ENCODE measurements around the gene NEURL3.
A peak's percentile ranks its signal among the peaks of the same experiment; 100 is the strongest.

The NEURL3 gene

GRCh38 chr2:96527286-96528005, 22.3 kb upstream of the NEURL3 start:
- peak; percentile 47 for DNase-seq

DNA sequence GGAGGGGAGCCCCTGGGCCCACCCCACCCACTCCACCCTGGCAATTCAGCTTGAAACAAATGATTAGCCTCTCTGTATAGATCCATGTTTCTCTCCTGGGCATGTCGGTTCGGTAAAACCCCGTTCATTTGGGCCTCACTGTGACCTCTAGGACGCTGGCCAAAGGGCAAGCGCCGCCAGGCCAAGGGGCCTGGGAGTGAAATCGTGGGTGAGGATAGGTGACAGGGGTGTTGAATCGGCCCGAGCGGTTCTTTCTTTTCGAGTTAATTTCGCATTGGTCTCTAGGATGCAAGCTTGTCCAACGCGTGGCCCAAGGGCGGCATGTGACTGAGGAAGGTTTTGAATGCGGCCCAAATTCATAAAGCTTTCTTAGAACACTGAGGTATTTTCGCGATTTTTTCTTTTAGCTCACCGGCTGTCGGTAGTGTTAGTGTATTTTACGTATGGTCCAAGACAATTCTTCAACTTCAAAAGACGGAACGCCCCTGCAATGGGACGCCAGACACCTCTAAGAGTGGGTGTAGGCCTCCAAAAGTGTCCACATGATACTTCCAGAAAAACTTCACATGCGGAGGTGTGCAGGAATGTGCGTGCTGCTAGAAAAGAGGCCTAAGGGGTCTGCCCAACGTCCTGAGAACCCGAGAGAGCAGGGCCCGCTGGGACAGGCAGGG, 21.6 kb upstream of the NEURL3 start:
- no peak for DNase-seq

DNA sequence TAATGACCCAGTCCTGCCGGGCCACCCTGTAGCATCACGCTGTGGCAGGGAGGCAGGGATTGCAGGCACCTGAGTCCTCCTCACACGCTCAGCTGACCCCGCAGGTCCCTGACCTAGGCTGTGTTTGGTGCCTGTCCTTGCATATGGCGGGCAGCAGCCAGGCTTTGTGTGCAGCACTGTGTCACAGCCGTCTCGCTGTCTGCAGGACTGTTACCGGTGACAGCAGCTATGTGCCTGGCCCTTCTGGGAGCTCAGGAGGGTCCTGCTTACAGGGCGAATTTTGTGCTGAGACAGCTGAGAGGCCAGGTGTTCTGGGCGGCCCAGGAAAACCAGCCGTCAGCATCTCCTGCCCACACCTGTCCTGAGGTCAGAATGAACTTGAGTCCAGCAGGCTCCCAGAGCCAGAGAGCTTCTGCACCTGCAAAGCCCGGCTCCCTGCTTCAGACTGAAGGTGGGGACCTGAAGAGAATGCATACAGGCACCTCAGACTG, 21.0 kb upstream of the NEURL3 start:
- no peak for DNase-seq

- DNase-seq = no peak
These were observed 20.0 kb upstream of the NEURL3 start for GRCh38 chr2:96525211-96525507.

GRCh38 chr2:96524482-96525210, 19.5 kb upstream of the NEURL3 start:
- no peak for DNase-seq

- DNase-seq = peak; percentile 38
These were observed 18.7 kb upstream of the NEURL3 start for GRCh38 chr2:96523659-96524481.

- no peak for DNase-seq
These were observed 17.4 kb upstream of the NEURL3 start for GRCh38 chr2:96522304-96523203.

DNA sequence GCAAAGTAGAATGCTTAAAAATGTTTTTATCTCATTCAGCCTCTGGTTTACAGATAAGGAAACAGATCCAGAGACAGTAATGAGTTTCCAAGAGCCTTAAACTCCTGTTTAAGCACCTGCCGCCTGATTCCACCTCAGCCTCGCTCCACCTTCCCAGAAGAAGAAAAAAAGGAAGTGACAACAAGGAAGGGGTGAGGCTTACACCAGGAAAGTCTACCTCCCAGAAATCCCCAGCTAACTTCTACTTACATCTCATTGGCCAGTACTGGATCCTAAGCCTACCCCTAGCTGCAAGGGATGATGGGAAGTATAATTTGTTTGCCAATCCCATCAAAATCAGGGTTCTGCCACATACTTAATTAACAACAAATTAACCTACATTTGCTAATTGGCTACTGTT, 16.1 kb upstream of the NEURL3 start:
- DNase-seq = no peak

DNA sequence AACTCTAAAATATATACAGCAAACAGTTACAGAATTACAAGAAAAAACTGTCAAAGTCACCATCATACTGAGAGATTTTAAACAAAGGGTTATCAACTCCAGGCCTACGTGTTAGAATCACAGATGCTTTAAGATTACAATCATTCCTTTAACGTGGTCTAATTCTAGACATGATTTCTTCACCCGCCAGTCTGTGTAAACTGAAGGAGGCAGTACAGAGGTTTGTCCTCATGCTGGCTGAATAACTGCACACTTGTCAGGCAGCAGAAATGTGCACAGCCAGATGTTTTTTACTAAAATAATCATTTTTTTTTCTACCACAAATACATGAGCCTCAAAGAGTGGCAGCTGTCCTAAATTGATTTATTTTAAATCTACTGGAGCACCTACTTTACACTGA, 15.5 kb upstream of the NEURL3 start:
- DNase-seq = no peak

DNA sequence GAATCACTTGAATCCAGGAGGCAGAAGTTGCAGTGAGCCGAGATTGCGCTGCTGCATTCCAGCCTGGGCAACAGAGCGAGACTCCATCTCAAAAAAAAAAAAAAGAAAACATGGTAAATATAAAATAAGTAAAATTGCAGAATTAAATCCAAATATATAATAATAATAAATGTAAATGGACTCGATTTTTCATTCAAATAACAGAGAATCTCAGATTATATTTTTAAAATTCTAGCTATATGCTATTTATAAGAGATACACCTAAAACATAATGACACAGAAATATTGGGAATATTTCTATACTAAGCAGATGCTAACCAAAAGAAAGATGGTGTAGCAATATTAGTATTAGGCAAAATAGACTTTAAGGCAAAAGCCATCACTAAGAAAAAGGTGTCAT, 15.1 kb upstream of the NEURL3 start:
- no peak for DNase-seq

- DNase-seq = no peak
These were observed 11.9 kb upstream of the NEURL3 start for GRCh38 chr2:96517079-96517478.

DNA sequence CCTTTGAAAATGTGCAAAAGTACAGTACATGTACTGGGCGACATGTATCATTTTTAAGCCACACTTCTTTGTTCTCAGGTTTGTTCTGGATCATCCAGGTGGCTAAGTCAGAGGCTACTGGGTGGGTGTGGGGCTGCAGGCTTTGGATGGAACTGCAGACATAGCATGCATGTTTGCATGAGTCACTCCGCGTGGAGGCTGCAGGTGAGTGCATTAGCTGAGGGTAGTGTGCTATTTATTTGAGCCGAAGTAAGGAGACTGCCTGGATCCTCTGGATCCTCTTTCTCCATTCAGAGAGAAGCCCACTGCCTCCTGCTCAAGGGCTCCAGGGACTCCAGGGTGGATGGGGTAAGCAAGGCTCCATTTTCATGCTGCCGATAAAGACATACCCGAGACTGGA, 9.4 kb upstream of the NEURL3 start:
- no peak for DNase-seq

DNA sequence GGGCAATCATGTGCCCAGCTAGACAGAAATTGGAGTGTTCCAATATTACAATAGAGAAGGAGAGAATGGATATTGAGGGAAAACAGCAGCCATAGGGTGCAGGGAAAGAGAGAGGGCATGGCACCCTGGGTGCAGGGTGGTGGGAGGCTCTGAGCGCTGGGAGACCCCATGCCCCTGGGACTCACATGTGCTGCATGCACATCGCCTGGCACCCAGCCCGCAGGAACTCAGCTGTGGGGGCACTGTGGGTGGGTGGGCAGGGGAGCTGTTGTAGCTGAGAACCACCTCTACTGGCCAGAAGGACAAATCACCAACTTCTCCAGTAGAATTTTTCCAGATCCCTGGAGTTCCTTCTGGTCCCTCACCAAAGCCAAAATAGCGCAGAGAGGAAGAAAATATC, 7.2 kb upstream of the NEURL3 start:
- DNase-seq = no peak

DNA sequence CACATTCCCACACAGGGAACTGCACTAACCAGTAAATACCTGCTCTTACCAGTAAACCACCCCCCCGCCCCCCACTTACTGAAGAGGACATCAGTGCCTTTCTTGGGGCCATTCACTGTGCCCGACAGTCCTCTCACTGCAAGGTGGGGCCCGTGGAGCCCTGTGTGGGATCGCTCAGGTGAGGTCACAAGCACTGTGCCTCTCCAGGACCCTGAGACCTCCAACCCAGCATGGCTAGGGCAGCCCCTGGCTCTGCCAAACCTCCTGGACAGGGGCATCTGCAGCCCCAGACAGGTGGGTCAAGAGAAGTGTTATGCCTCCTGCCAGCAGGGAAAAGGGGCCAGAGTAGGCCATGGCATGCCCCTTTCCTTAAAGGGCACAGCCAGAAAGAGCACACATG, 6.7 kb upstream of the NEURL3 start:
- DNase-seq = no peak

DNA sequence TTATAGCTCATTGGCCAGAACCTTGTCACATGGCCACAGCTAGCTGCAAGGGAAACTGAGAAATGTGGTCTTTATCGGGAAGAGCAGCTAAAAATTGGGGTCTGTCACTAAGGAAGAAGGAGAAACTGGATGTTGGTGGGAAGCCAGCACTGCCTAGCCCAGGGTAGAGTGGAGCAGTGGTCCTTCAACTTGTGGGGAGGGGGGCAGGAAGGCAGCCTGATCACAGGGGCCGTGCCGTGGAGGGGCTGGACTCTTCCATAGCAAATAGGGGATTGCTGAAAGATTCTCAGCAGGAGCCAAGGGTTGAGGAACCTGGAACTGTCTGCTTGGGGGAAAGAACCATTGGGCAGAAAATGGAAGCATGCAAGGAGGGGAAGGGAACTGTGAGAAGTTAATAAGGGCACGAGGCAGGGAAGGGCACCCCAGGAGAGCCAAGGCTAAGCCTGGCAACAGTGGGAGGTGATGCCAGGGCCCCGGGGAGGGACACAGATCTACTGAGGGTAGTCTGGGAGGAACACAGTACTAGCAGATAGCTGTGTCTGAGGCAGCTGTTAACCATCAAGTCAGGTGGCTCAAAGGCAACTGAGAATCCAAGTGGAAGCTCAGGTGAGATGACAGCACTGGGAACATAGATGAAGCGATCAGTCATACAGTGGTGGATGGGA, 5.9 kb upstream of the NEURL3 start:
- no peak for DNase-seq

DNA sequence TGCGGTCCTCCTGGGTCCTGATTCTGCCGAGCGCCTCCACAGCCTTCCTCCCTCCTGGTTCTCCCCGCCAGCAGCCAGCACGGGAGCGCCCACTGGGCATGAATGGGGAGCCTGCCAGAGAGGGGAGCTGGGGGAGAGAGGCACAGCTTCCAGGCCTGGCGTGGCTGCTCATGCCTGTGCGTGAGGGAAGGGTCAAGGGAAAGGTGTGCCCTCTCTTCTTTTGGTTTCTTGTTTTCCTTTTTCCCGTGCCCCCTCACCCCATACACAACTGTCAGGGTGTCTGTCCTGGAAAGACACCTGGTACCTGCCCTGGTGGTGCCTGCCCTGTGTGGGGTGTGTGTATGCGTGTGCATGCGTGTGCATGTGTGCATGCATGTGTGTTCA, 4.7 kb upstream of the NEURL3 start:
- DNase-seq = no peak

- DNase-seq = peak; percentile 83
These were observed 4.1 kb upstream of the NEURL3 start for GRCh38 chr2:96509114-96509846.

- no peak for DNase-seq
These were observed 3.5 kb upstream of the NEURL3 start for GRCh38 chr2:96508521-96509113.

GRCh38 chr2:96507957-96508520, 2.9 kb upstream of the NEURL3 start:
- peak; percentile 55 for DNase-seq

GRCh38 chr2:96506907-96507240, 1.7 kb upstream of the NEURL3 start:
- DNase-seq = no peak

All from fibroblast of skin of right biceps (primary cell).